HL-60 (cell line): ENCODE data around the gene UBE2R2.
A peak's percentile ranks its signal among the peaks of the same experiment; 100 is the strongest.
"Not testable (repeated sequence)": the region's sequence is repeated elsewhere in the genome, so short reads cannot be mapped to it uniquely, and the experiment has no call there.

Experiments used
- DNase-seq, 2 experiments: peaks; one replicate each; pipeline ENCODE4 v3.0.0-alpha.2; 2010 to 2020; ENCODE audit warnings: low read depth in 1 of 2, low spot score in 1 of 2
- H3K27ac ChIP-seq: fragments of 250-450 bp; sonication (Bioruptor Pico); replicated peaks from 2 replicates; pipeline ENCODE4 v1.5.1; 2020; ENCODE audit warnings: mild to moderate bottlenecking, moderate library complexity
- H3K27me3 ChIP-seq: fragments of 250-450 bp; sonication (Bioruptor Pico); 2 replicates; pipeline ENCODE4 v1.5.1; 2021; ENCODE audit warnings: mild to moderate bottlenecking, moderate library complexity; ENCODE audit not compliant: insufficient read depth, poor library complexity, severe bottlenecking
- H3K4me3 ChIP-seq: replicated peaks from 2 replicates; pipeline ENCODE4 v1.5.1; 2011; ENCODE audit warnings: mild to moderate bottlenecking, control low read depth, low read length; ENCODE audit not compliant: insufficient read depth
- GABPA ChIP-seq: IDR thresholded peaks from 2 replicates; pipeline ENCODE4 v1.6.1; 2012; ENCODE audit warnings: low read depth
- POLR2AphosphoS5 ChIP-seq: IDR thresholded peaks from 2 replicates; pipeline ENCODE4 v1.6.1; 2012; ENCODE audit warnings: low read depth
- REST ChIP-seq: IDR thresholded peaks from 2 replicates; pipeline ENCODE4 v1.6.1; 2012; ENCODE audit warnings: low read depth; ENCODE audit not compliant: insufficient replicate concordance
- SPI1 ChIP-seq: IDR thresholded peaks from 2 replicates; pipeline ENCODE4 v1.6.1; 2012; ENCODE audit warnings: low read depth, mild to moderate bottlenecking, borderline replicate concordance
- long read RNA-seq: library from polyadenylated mRNA; unstranded; transcript quantifications from one replicate; pipeline ENCODE4 v2.0.0, GENCODE V29; 2020
- TF ChIP-seq, protein P1 (sequence below): IDR thresholded peaks from one replicate; pipeline ENCODE4 v1.5.1; 2011; ENCODE audit warnings: low read length, control low read depth, inconsistent platforms; ENCODE audit not compliant: insufficient read depth

The UBE2R2 gene
- long read RNA-seq, full-length matches to known transcripts, result 8 of 22 reads
- long read RNA-seq, partial matches to known transcripts, result 8 of 22 reads
- long read RNA-seq, other reads (novel, unspliced or antisense), result 6 of 22 reads

- Histone ChIP-seq H3K4me3 (peak within 1 kb of the TSS; percentile 87), H3K27me3 (no peaks in the 10 kb centered on the region), H3K27ac (peak within 1 kb of the TSS; percentile 99)
- TF ChIP-seq REST (peak; percentile 66), GABPA (no peak), SPI1 (peak; percentile 54; the same call in 1 of the 2 replicates), POLR2AphosphoS5 (peak; percentile 90)
- TF ChIP-seq, protein P1, sequence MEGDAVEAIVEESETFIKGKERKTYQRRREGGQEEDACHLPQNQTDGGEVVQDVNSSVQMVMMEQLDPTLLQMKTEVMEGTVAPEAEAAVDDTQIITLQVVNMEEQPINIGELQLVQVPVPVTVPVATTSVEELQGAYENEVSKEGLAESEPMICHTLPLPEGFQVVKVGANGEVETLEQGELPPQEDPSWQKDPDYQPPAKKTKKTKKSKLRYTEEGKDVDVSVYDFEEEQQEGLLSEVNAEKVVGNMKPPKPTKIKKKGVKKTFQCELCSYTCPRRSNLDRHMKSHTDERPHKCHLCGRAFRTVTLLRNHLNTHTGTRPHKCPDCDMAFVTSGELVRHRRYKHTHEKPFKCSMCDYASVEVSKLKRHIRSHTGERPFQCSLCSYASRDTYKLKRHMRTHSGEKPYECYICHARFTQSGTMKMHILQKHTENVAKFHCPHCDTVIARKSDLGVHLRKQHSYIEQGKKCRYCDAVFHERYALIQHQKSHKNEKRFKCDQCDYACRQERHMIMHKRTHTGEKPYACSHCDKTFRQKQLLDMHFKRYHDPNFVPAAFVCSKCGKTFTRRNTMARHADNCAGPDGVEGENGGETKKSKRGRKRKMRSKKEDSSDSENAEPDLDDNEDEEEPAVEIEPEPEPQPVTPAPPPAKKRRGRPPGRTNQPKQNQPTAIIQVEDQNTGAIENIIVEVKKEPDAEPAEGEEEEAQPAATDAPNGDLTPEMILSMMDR, result no peak
- peak; percentile 91 to 95 for DNase-seq
Observed at GRCh38 chr9:33816327-33817252, at the start of gene UBE2R2. Gene UBE2R2, plus strand, starts transcription at chr9:33817160. Its CDS starts 598 bp downstream, at chr9:33817758.

DNA sequence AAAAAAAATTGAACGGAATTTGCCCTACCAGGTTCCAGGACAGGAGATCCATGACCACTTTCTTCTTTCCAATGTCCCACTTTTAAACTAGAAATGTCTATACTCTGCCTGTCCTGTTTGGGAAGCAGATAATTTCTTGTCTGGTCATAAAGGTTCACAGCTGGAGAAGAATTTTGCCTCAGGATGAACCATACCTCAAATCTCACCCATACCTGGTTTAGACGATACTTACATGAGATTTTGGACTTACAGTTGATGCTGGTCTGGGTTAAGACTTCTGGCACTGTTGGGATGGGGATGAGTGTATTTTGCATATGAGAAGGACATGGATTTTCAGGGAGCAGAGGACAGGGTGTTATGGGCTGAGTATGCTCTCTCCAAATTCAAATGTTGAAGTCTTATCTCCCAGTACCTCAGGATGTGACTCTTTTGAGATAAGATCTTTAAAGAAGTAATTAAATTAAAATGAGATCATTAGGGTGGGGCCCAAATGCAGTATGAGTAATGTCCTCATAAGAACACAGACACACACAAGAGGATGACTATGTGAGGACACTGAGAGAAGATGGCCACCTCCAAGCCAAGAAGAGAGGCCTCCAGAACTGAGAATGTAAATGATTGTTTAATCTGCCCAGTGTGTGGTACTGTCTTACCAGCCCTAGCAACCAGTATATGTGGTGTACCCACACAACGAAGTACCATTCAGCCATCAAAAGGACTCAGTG lies 46.6 kb upstream of the UBE2R2 start:
- H3K4me3 ChIP-seq, H3K27me3 ChIP-seq, H3K27ac ChIP-seq, DNase-seq: not testable (repeated sequence)

GRCh38 chr9:33773135-33773534 lies 43.8 kb upstream of the UBE2R2 start:
- DNase-seq, H3K27me3 ChIP-seq, H3K27ac ChIP-seq, H3K4me3 ChIP-seq: not testable (repeated sequence)

- not testable (repeated sequence) for H3K4me3 ChIP-seq, H3K27me3 ChIP-seq, H3K27ac ChIP-seq, DNase-seq
Observed at GRCh38 chr9:33774074-33774659, 42.8 kb upstream of the UBE2R2 start.

GRCh38 chr9:33776578-33776977 lies 40.4 kb upstream of the UBE2R2 start:
- no peak for TF ChIP-seq POLR2AphosphoS5
- TF ChIP-seq REST, result no peak
- TF ChIP-seq, protein P1, result no peak
- TF ChIP-seq SPI1, result no peak
- Histone ChIP-seq H3K27ac (no peak overlapping the region), H3K27me3 (no peaks in the 10 kb centered on the region), H3K4me3 (no peak overlapping the region)
- no peak for DNase-seq
